Ascending aorta (tissue), 2 donors: Measurements from ENCODE around the gene RNF217. TPM values are rescaled to one million over a fixed set of nuclear protein-coding genes. Genes with fewer than 3 reads are reported as not detected.

ENCODE experiments used
- DNase-seq, 2 donors: peaks; one replicate each; pipeline ENCODE4 v3.0.0-alpha.2; 2019; ENCODE audit warnings: low spot score in 2 of 2
- H3K27ac ChIP-seq, 2 donors: fragments of 200-600 bp; sonication (generic); one replicate each; pipeline ENCODE4 v1.5.1; 2016 to 2017; ENCODE audit warnings: mild to moderate bottlenecking in 1 of 2
- H3K27me3 ChIP-seq: fragments of 200-600 bp; sonication (generic); one replicate; pipeline ENCODE4 v1.5.1; 2017
- H3K36me3 ChIP-seq, 2 donors: fragments of 200-600 bp; sonication (generic); one replicate each; pipeline ENCODE4 v1.5.1; 2016
- H3K4me1 ChIP-seq, 2 donors: fragments of 200-600 bp; sonication (generic); one replicate each; pipeline ENCODE4 v1.5.1; 2016 to 2017; ENCODE audit warnings: mild to moderate bottlenecking in 1 of 2
- H3K4me3 ChIP-seq, 2 donors: fragments of 200-600 bp; sonication (generic); one replicate each; pipeline ENCODE4 v1.5.1; 2016 to 2017; ENCODE audit warnings: mild to moderate bottlenecking in 1 of 2
- H3K9me3 ChIP-seq, 2 donors: fragments of 200-600 bp; sonication (generic); one replicate each; pipeline ENCODE4 v1.5.1; 2016
- CTCF ChIP-seq, 3 experiments: fragments of 200-600 bp in 2 of 3; fragments of 450-650 bp in 1 of 3; sonication (generic) in 2 of 3; IDR thresholded peaks; one replicate each; pipeline ENCODE4 v1.5.1; 2016 to 2019; ENCODE audit warnings: antibody characterized with exemption in 3 of 3, mild to moderate bottlenecking in 1 of 3, moderate library complexity in 1 of 3
- intact Hi-C: fragments of 100-400 bp; cut with DNase I; formaldehyde crosslinking; loops from one replicate; pipeline ENCODE4 v1.15.1; 2023
- total RNA-seq: library from RNA; depleted of rRNA; stranded (reverse); fragments of >200 nt; gene quantifications from one replicate; pipeline ENCODE4 v1.1.0, GENCODE V29; 2016

RNF217 gene
- total RNA-seq, 1 donor from 2014 or later, result 7.3 TPM

- Histone ChIP-seq H3K36me3 (peaks cover 3 to 12% of the 10 kb centered on the region in 2 donors), H3K4me3 (no peak overlapping the region), H3K27me3 (no peaks in the 10 kb centered on the region), H3K27ac (no peak overlapping the region), H3K4me1 (no peaks in the 10 kb centered on the region), H3K9me3 (no peaks in the 10 kb centered on the region)
- intact Hi-C loops, result no loop called here
- no peak for TF ChIP-seq CTCF (IDR thresholded peaks at IDR 0.05)
- DNase-seq, result no peak
Observed at GRCh38 chr6:125075741-125076481, 113.7 kb downstream of the RNF217 start.

- intact Hi-C loops, result no loop called here
- Histone ChIP-seq H3K4me3 (no peak overlapping the region), H3K36me3 (peaks cover 3 to 12% of the 10 kb centered on the region in 2 donors), H3K27me3 (no peaks in the 10 kb centered on the region), H3K27ac (no peak overlapping the region), H3K4me1 (no peaks in the 10 kb centered on the region), H3K9me3 (no peaks in the 10 kb centered on the region)
- DNase-seq, result no peak
- TF ChIP-seq CTCF (IDR thresholded peaks at IDR 0.05), result no peak
Observed at GRCh38 chr6:125076482-125076742, 114.2 kb downstream of the RNF217 start.

- no peaks in the 10 kb centered on the region for H3K27me3 ChIP-seq
- peaks cover 3 to 14% of the 10 kb centered on the region in 2 donors for H3K36me3 ChIP-seq
- no peak overlapping the region for H3K27ac ChIP-seq
- no peaks in the 10 kb centered on the region for H3K9me3 ChIP-seq
- H3K4me3 ChIP-seq, result no peak overlapping the region
- DNase-seq, result no peak
- no peaks in the 10 kb centered on the region for H3K4me1 ChIP-seq
- no peak for TF ChIP-seq CTCF (IDR thresholded peaks at IDR 0.05)
- intact Hi-C loops, result no loop called here
Observed at GRCh38 chr6:125077453-125077852, 115.2 kb downstream of the RNF217 start.

- Histone ChIP-seq H3K4me3 (no peak overlapping the region), H3K27me3 (no peaks in the 10 kb centered on the region), H3K4me1 (no peaks in the 10 kb centered on the region), H3K36me3 (peaks cover 10 to 18% of the 10 kb centered on the region in 2 donors), H3K9me3 (no peaks in the 10 kb centered on the region), H3K27ac (no peak overlapping the region)
- no peak for TF ChIP-seq CTCF (IDR thresholded peaks at IDR 0.05)
- no peak for DNase-seq
- intact Hi-C loops, result no loop called here
Observed at GRCh38 chr6:125078602-125079321, 116.5 kb downstream of the RNF217 start.

GRCh38 chr6:125082908-125083683, 120.9 kb downstream of the RNF217 start:
- DNase-seq, result no peak
- no peak overlapping the region for H3K4me3 ChIP-seq
- no peak for TF ChIP-seq CTCF (IDR thresholded peaks at IDR 0.05)
- no peak overlapping the region for H3K27ac ChIP-seq
- H3K9me3 ChIP-seq, result no peaks in the 10 kb centered on the region
- H3K36me3 ChIP-seq, result peaks cover 7 to 8% of the 10 kb centered on the region in 2 donors
- H3K4me1 ChIP-seq, result peaks cover 0 to 5% of the 10 kb centered on the region in 2 donors
- no peaks in the 10 kb centered on the region for H3K27me3 ChIP-seq
- intact Hi-C loops, result no loop called here
